Spleen (tissue), 11 donors: ENCODE results near the gene AKT1. TPM values are rescaled to one million over a fixed set of nuclear protein-coding genes. Genes with fewer than 3 reads are reported as not detected.

Experiments
- DNase-seq: peaks from one replicate; pipeline ENCODE4 v3.0.0-alpha.2; 2020
- H3K27ac ChIP-seq, 8 donors: fragments of 200-600 bp; sonication (generic) in 7 of 8; 1 replicate in 4 of 8; 2 replicates in 4 of 8; pipeline versions ENCODE4 v1.5.0 to v1.8.0; 2016 to 2021; ENCODE audit warnings: inconsistent platforms in 4 of 8, mild to moderate bottlenecking in 4 of 8, moderate library complexity in 1 of 8
- H3K27me3 ChIP-seq, 7 donors: fragments of 200-600 bp; sonication (generic) in 6 of 7; replicated peaks in 1 of 7; 1 replicate in 4 of 7; 2 replicates in 3 of 7; pipeline versions ENCODE4 v1.5.0 to v1.8.0; 2016 to 2021; ENCODE audit warnings: inconsistent platforms in 3 of 7, mild to moderate bottlenecking in 1 of 7
- H3K36me3 ChIP-seq, 6 donors: fragments of 200-600 bp; sonication (generic) in 5 of 6; 1 replicate in 4 of 6; 2 replicates in 2 of 6; pipeline versions ENCODE4 v1.5.0 to v1.8.0; 2016 to 2021; ENCODE audit warnings: inconsistent platforms in 2 of 6
- H3K4me1 ChIP-seq, 6 donors: fragments of 200-600 bp; sonication (generic) in 5 of 6; 1 replicate in 3 of 6; 2 replicates in 3 of 6; pipeline versions ENCODE4 v1.5.0 to v1.8.0; 2016 to 2021; ENCODE audit warnings: inconsistent platforms in 3 of 6
- H3K4me3 ChIP-seq, 8 donors: fragments of 200-600 bp; sonication (generic) in 7 of 8; 1 replicate in 4 of 8; 2 replicates in 4 of 8; pipeline versions ENCODE4 v1.5.0 to v1.8.0; 2016 to 2021; ENCODE audit warnings: inconsistent platforms in 4 of 8, mild to moderate bottlenecking in 4 of 8, moderate library complexity in 2 of 8
- H3K9me3 ChIP-seq, 8 donors: fragments of 200-600 bp; sonication (generic) in 7 of 8; 1 replicate in 4 of 8; 2 replicates in 4 of 8; pipeline versions ENCODE4 v1.5.0 to v1.8.0; 2016 to 2021; ENCODE audit warnings: inconsistent platforms in 4 of 8
- POLR2A ChIP-seq, 3 donors: fragments of 450-650 bp; IDR thresholded peaks; one replicate each; pipeline ENCODE4 v1.5.1; 2017; ENCODE audit warnings: antibody characterized with exemption in 3 of 3, mild to moderate bottlenecking in 1 of 3
- POLR2AphosphoS5 ChIP-seq, 3 donors: sonication (generic); formaldehyde crosslinking; IDR thresholded peaks; one replicate each; pipeline ENCODE4 v1.5.1; 2017; ENCODE audit warnings: antibody characterized with exemption in 3 of 3
- WGBS, 5 donors: extraction: QIAGEN DNeasy Blood & Tissue Kit in 3 of 5; methylation state at CpG; one replicate each; pipeline versions ENCODE4 v1.1.5 to v1.1.7; 2013 to 2018; 5-methylcytosine and 5-hydroxymethylcytosine counted together
- intact Hi-C: fragments of 100-400 bp; cut with DNase I; formaldehyde crosslinking; loops from one replicate; pipeline ENCODE4 v1.15.0; 2023; ENCODE audit warnings: low total_unique reads
- polyA plus RNA-seq, 3 donors: library from polyadenylated mRNA; stranded (reverse); fragments of 200-250 nt; gene quantifications; one replicate each; pipeline ENCODE4 v1.2.1, GENCODE V29; 2013
- total RNA-seq, 7 donors: library from RNA; depleted of rRNA in 3 of 7; stranded (reverse); fragments of >200 nt in 3 of 7; fragmentation: NEBNext Ultra II Directional in 4 of 7; extraction: Animal tissue kit (Norgen Biotek cat#: 25700) in 4 of 7; gene quantifications; one replicate each; pipeline versions ENCODE4 v1.1.0 to v1.2.1, GENCODE V29; 2016 to 2021
- TF ChIP-seq, protein P1 (sequence below), 11 experiments: fragments of 200-600 bp in 7 of 11; fragments of 450-650 bp in 4 of 11; sonication (generic) in 4 of 11; IDR thresholded peaks in 8 of 11; conservative IDR thresholded peaks in 3 of 11; 1 replicate in 7 of 11; 2 replicates in 4 of 11; pipeline versions ENCODE4 v1.4.0 to v1.8.0; 2016 to 2021; ENCODE audit warnings: antibody characterized with exemption in 11 of 11, inconsistent platforms in 4 of 11, mild to moderate bottlenecking in 1 of 11
- donor health status: healthy with polysubstance abuse.
- donor health status: DM: no; HTN: no; CAD: no; lungs with moderate emphysema.
- donor health status: DM: no; HTN: no; CAD: no.
- donor health status: Bipolar disorder and iron deficiency.
- donor health status: healthy.
- donor health status: DM: no; HTN: no; CAD: no.
- donor health status: DM: yes; HTN: yes; CAD: no.

The AKT1 gene
- total and polyA plus RNA-seq, 10 donors, result 56.2 to 184 (median 115) TPM

DNA sequence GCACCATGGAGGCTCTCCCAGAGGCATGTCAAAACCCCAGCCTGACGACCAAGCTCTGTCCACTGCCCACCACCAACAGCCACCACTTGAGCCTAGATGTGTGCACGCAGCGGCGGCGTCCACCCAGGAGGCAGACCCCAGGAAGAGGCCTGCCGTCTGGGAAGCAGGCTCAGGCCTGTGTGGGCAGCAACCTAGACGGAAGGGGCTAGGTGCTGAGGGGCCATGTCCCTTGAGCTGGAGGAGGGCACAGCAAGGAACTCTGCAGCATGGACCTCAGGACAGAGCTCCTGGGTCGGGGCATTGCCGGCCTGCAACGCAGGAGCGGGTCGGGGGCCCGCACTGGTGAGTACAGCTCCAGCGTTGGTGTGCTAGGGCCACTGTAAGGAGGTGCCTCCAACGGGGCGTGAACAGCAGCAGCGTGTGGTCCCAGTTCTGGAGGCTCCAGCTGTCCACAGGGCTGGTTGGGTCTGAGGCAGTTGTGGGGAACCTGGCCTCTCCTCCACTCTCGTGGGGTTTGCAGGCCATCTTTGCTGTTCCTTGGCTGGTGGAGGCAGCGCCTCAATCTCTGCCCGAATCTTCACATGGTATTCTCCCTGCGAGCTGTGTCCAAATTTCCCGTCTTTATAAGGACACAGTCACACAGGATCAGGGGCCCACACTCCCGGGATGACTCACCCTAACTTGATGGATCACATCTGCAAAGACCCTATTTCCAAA is 25.8 kb upstream of the AKT1 start:
- intact Hi-C loops, result no loop called here
- Histone ChIP-seq H3K9me3 (peaks cover 0 to 4% (median 0%) of the 10 kb centered on the region in 8 donors), H3K27ac (no peak overlapping the region), H3K4me3 (no peak overlapping the region), H3K4me1 (peaks cover 13 to 41% (median 25%) of the 10 kb centered on the region in 6 donors), H3K27me3 (peaks cover 0 to 18% (median 0%) of the 10 kb centered on the region in 7 donors), H3K36me3 (peaks cover 0 to 6% (median 0%) of the 10 kb centered on the region in 6 donors)
- 80 to 92% (median 87%) methylated on average over 14 to 23 of the region's 23 CpGs for WGBS, 5 donors
- TF ChIP-seq, protein P1, sequence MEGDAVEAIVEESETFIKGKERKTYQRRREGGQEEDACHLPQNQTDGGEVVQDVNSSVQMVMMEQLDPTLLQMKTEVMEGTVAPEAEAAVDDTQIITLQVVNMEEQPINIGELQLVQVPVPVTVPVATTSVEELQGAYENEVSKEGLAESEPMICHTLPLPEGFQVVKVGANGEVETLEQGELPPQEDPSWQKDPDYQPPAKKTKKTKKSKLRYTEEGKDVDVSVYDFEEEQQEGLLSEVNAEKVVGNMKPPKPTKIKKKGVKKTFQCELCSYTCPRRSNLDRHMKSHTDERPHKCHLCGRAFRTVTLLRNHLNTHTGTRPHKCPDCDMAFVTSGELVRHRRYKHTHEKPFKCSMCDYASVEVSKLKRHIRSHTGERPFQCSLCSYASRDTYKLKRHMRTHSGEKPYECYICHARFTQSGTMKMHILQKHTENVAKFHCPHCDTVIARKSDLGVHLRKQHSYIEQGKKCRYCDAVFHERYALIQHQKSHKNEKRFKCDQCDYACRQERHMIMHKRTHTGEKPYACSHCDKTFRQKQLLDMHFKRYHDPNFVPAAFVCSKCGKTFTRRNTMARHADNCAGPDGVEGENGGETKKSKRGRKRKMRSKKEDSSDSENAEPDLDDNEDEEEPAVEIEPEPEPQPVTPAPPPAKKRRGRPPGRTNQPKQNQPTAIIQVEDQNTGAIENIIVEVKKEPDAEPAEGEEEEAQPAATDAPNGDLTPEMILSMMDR (IDR thresholded peaks at IDR 0.05 in 8 of 11, conservative IDR thresholded peaks at IDR 0.05 in 3 of 11), result no peak
- DNase-seq, result peak; percentile 75

DNA sequence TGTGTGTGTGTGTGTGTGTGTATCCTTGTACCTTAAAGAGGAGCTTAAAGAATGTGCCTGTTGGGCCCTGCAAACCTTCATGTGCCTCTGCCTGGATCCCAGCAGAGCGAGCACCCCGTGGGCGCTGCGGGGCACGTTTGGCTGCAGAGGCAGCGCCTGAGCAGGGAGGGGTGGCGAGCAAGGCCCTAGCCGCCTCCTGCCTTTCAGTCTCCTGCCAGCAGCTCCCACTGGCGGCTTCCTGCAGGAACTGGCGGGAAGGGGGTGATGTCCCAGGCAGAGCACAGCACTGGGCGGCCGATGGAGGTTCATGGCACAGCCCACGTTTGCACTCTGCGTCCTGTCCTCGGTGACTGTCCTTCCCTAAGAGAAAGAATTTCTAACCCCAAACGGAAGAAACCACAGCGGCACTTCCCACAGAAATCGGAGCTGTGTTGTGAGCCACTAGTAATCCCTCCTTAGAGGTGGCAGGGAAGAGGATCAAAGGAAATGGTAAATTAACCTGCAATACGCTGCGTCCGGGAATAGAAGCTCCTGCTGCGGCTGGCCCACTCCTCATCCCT is 25.2 kb upstream of the AKT1 start:
- TF ChIP-seq POLR2AphosphoS5 (IDR thresholded peaks at IDR 0.05), result peak; percentile 13 to 64 (median 56)
- no peak for TF ChIP-seq POLR2A (IDR thresholded peaks at IDR 0.05)
- TF ChIP-seq, protein P1 (IDR thresholded peaks at IDR 0.05 in 8 of 11, conservative IDR thresholded peaks at IDR 0.05 in 3 of 11), result peak in 8 of 11 experiments; percentile 11 to 56 (median 44)
- peaks cover 0 to 6% (median 0%) of the 10 kb centered on the region in 6 donors for H3K36me3 ChIP-seq
- H3K27me3 ChIP-seq, result peaks cover 0 to 12% (median 0%) of the 10 kb centered on the region in 7 donors
- H3K4me1 ChIP-seq, result peaks cover 12 to 37% (median 24%) of the 10 kb centered on the region in 6 donors
- H3K4me3 ChIP-seq, result no peak overlapping the region
- 39 to 71% (median 60%) methylated on average over 9 to 22 of the region's 22 CpGs for WGBS, 5 donors
- H3K27ac ChIP-seq, result no peak overlapping the region
- peaks cover 0 to 4% (median 0%) of the 10 kb centered on the region in 8 donors for H3K9me3 ChIP-seq
- intact Hi-C loops, result no loop called here
- DNase-seq, result peak; percentile 83

DNA sequence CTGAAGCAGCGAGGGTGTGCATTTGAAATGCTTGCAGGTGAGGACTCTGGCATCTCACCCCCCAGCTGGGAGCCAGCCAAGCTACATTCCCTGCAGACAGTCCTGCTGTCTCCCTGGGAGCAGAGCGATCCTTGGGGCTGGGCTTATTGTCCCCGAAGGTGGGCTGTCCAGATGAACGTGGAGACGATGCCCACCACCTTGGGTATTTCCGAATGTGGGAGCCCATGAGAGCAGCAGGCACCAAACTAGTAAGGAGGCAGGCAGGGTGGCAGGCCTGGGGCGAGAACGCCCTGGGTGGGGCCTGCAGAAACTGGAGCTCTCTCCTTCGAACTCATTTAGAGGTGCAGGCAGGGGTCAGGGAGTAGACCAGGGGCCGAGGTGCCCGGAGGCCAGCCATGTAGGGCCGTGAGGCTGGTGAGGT is 23.8 kb upstream of the AKT1 start:
- intact Hi-C loops, result no loop called here
- Histone ChIP-seq H3K27me3 (no peaks in the 10 kb centered on the region), H3K4me1 (peaks cover 13 to 42% (median 31%) of the 10 kb centered on the region in 6 donors), H3K4me3 (no peak overlapping the region), H3K27ac (no peak overlapping the region), H3K36me3 (peaks cover 0 to 6% (median 0%) of the 10 kb centered on the region in 6 donors), H3K9me3 (peaks cover 0 to 4% (median 0%) of the 10 kb centered on the region in 8 donors)
- TF ChIP-seq, protein P1 (IDR thresholded peaks at IDR 0.05 in 8 of 11, conservative IDR thresholded peaks at IDR 0.05 in 3 of 11), result no peak
- TF ChIP-seq POLR2A (IDR thresholded peaks at IDR 0.05) (no peak), POLR2AphosphoS5 (IDR thresholded peaks at IDR 0.05) (no peak)
- DNase-seq, result peak; percentile 69
- 89 to 98% (median 94%) methylated on average over 7 to 12 of the region's 12 CpGs for WGBS, 5 donors

DNA sequence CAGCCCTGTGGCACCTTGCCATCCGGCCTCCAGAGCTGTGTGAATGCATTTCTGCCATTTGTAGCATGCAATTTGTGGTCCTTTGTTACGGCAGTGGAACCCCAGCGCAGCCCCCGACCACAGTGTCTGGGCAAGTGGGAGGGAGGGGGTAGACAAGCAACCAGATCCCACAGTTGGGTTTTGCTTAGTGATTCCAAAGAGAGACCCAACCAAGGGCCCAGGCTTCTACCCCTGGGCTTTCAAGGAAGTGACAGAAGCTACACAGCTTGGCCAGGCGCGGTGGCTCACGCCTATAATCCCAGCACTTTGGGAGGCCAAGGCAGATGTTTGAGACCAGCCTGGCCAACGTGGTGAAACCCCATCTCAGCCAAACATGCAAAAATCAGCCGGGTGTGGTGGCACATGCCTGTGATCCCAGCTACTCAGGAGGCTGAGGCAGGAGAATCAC is 23.2 kb upstream of the AKT1 start:
- Histone ChIP-seq H3K9me3 (peaks cover 0 to 4% (median 0%) of the 10 kb centered on the region in 8 donors), H3K4me1 (peaks cover 13 to 49% (median 37%) of the 10 kb centered on the region in 6 donors), H3K36me3 (peaks cover 0 to 6% (median 0%) of the 10 kb centered on the region in 6 donors), H3K4me3 (no peak overlapping the region), H3K27ac (no peak overlapping the region), H3K27me3 (no peaks in the 10 kb centered on the region)
- no peak for TF ChIP-seq POLR2AphosphoS5 (IDR thresholded peaks at IDR 0.05)
- TF ChIP-seq, protein P1 (IDR thresholded peaks at IDR 0.05 in 8 of 11, conservative IDR thresholded peaks at IDR 0.05 in 3 of 11), result no peak
- TF ChIP-seq POLR2A (IDR thresholded peaks at IDR 0.05), result no peak
- WGBS, 5 donors, result 87 to 96% (median 91%) methylated on average over 7 to 9 of the region's 9 CpGs
- intact Hi-C loops, result no loop called here
- no peak for DNase-seq
